A673 (cell line): ENCODE results near the gene NOTCH4. TPM values are rescaled to one million over a fixed set of nuclear protein-coding genes. Genes with fewer than 3 reads are reported as not detected.

ENCODE experiments used
- BruUV-seq: library from RNA; stranded (reverse); fragments of 400-500 nt; replicated peaks from 2 replicates; lab custom pipeline; 2021; lab: Mats Ljungman, UMichigan
- CTCF ChIA-PET: fragments of 300-600 bp; sonication (Branson Sonifier 250); formaldehyde crosslinking; loops from one replicate; lab custom pipeline; 2022; ENCODE audit warnings: antibody characterized with exemption; lab: Charles Lee
- POLR2A ChIA-PET: fragments of 300-600 bp; sonication (Branson Sonifier 250); formaldehyde crosslinking; loops from one replicate; lab custom pipeline; 2022; ENCODE audit warnings: antibody characterized with exemption; ENCODE audit not compliant: low non-redundant PET; lab: Charles Lee
- DNase-seq: peaks from one replicate; pipeline ENCODE4 v3.0.0-alpha.2; 2015; ENCODE audit warnings: low spot score
- H3K27ac ChIP-seq: fragments of 200-600 bp; sonication (generic); 2 replicates; pipeline ENCODE4 v1.5.1; 2016; ENCODE audit warnings: mixed run types, low read depth, mild to moderate bottlenecking, mixed read lengths, antibody characterized with exemption, low read length; ENCODE audit not compliant: poor library complexity, severe bottlenecking
- H3K27me3 ChIP-seq: fragments of 200-600 bp; sonication (generic); replicated peaks from 2 replicates; pipeline ENCODE4 v1.6.1; 2017; ENCODE audit warnings: mixed run types, low read depth, mild to moderate bottlenecking, mixed read lengths, antibody characterized with exemption, low read length; ENCODE audit not compliant: insufficient read depth, poor library complexity
- H3K36me3 ChIP-seq: fragments of 200-600 bp; sonication (generic); 2 replicates; pipeline ENCODE4 v1.6.1; 2016; ENCODE audit warnings: mixed run types, mild to moderate bottlenecking, mixed read lengths, antibody characterized with exemption, low read length; ENCODE audit not compliant: insufficient read depth, poor library complexity, severe bottlenecking
- H3K4me1 ChIP-seq: fragments of 200-600 bp; sonication (generic); 2 replicates; pipeline ENCODE4 v1.6.1; 2017; ENCODE audit warnings: mixed run types, mild to moderate bottlenecking, mixed read lengths, antibody characterized with exemption, low read length; ENCODE audit not compliant: insufficient read depth, poor library complexity, severe bottlenecking
- H3K4me3 ChIP-seq: fragments of 200-600 bp; sonication (generic); 2 replicates; pipeline ENCODE4 v1.5.1; 2016; ENCODE audit warnings: low read depth, mixed run types, mild to moderate bottlenecking, mixed read lengths, low read length; ENCODE audit not compliant: poor library complexity, severe bottlenecking
- H3K9me3 ChIP-seq: fragments of 200-600 bp; sonication (generic); 2 replicates; pipeline ENCODE4 v1.6.1; 2016; ENCODE audit warnings: mixed run types, low read depth, mild to moderate bottlenecking, mixed read lengths, antibody characterized with exemption, low read length; ENCODE audit not compliant: poor library complexity, severe bottlenecking
- EZH2 ChIP-seq: fragments of 200-600 bp; sonication (generic); IDR thresholded peaks from 2 replicates; pipeline ENCODE4 v1.6.1; 2017; ENCODE audit warnings: borderline replicate concordance, low read depth, mild to moderate bottlenecking, mixed read lengths, antibody characterized with exemption, low read length; ENCODE audit not compliant: poor library complexity, severe bottlenecking
- intact Hi-C: fragments of 100-400 bp; cut with micrococcal nuclease; formaldehyde crosslinking; loops from one replicate; pipeline ENCODE4 v1.10.0; 2022; ENCODE audit not compliant: unreplicated experiment
- total RNA-seq: library from RNA; stranded (reverse); gene quantifications from 2 replicates; pipeline ENCODE4 v1.2.3, GENCODE V29; 2021
- TF ChIP-seq, protein P1 (sequence below): fragments of 300-800, 200-600 bp; sonication (generic); conservative IDR thresholded peaks from 2 replicates; pipeline ENCODE4 v1.5.1; 2017; ENCODE audit warnings: low read depth, mild to moderate bottlenecking, antibody characterized with exemption, low read length, moderate library complexity, mixed read lengths

NOTCH4 gene
- total RNA-seq, 1 experiment from 2014 or later, result 2.4 TPM

GRCh38 chr6:32190054-32190851 lies 33.6 kb downstream of the NOTCH4 start, which contains the start of gene PBX2:
Gene PBX2 (minus strand): TSS chr6:32190202. CDS start chr6:32189915, 287 bp downstream.
- peak; percentile 94 for DNase-seq
- BruUV-seq, result TSS peak; percentile 95
- Histone ChIP-seq H3K27ac (peak within 1 kb of the TSS; percentile 94), H3K4me3 (peak within 1 kb of the TSS; percentile 69), H3K4me1 (peaks cover 28% of the 10 kb centered on the region), H3K36me3 (peaks cover 20% of the 10 kb centered on the region), H3K9me3 (no peaks in the 10 kb centered on the region), H3K27me3 (no peaks in the 10 kb centered on the region)
- POLR2A ChIA-PET, result no interaction called here
- CTCF ChIA-PET, result interaction anchor here (0.5 to 0.9 kb wide), 3 partner anchors 26 to 1058 kb away, joined by 3 read pairs; partner anchors contain the start of genes ATF6B and EGFL8
- intact Hi-C loops, result no loop called here
- TF ChIP-seq, protein P1, sequence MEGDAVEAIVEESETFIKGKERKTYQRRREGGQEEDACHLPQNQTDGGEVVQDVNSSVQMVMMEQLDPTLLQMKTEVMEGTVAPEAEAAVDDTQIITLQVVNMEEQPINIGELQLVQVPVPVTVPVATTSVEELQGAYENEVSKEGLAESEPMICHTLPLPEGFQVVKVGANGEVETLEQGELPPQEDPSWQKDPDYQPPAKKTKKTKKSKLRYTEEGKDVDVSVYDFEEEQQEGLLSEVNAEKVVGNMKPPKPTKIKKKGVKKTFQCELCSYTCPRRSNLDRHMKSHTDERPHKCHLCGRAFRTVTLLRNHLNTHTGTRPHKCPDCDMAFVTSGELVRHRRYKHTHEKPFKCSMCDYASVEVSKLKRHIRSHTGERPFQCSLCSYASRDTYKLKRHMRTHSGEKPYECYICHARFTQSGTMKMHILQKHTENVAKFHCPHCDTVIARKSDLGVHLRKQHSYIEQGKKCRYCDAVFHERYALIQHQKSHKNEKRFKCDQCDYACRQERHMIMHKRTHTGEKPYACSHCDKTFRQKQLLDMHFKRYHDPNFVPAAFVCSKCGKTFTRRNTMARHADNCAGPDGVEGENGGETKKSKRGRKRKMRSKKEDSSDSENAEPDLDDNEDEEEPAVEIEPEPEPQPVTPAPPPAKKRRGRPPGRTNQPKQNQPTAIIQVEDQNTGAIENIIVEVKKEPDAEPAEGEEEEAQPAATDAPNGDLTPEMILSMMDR, result no peak
- TF ChIP-seq EZH2, result no peak

DNA sequence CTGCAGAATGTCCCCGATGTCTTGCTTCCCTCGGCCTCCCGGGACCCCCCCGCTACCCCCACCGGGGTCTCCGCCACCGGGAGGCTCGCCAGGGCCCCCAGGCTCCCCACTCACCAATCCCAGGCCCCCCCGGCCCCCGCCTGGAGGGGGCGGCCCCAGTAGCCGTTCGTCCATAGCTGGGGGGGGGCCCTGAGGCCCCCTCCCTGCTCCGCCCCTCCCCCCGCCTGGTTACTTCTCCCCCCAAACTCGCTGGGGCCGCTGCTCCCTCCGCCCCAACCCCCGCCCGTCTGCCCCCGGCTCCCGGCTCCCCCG lies 34.2 kb downstream of the NOTCH4 start:
- Histone ChIP-seq H3K4me3 (peak overlapping the region; percentile 69), H3K27me3 (no peaks in the 10 kb centered on the region), H3K27ac (peak overlapping the region; percentile 94), H3K36me3 (peaks cover 20% of the 10 kb centered on the region), H3K4me1 (peaks cover 23% of the 10 kb centered on the region), H3K9me3 (no peaks in the 10 kb centered on the region)
- intact Hi-C loops, result no loop called here
- ChIA-PET POLR2A (no interaction called here), CTCF (no interaction called here)
- TF ChIP-seq, protein P1, result no peak
- TF ChIP-seq EZH2, result no peak
- DNase-seq, result no peak
- BruUV-seq, result no TSS peak

- ChIA-PET POLR2A (no interaction called here), CTCF (no interaction called here)
- Histone ChIP-seq H3K36me3 (peaks cover 22% of the 10 kb centered on the region), H3K27me3 (no peaks in the 10 kb centered on the region), H3K4me1 (peaks cover 20% of the 10 kb centered on the region), H3K9me3 (no peaks in the 10 kb centered on the region), H3K4me3 (peak overlapping the region; percentile 69), H3K27ac (peak overlapping the region; percentile 94)
- TF ChIP-seq EZH2, result no peak
- TF ChIP-seq, protein P1, result no peak
- no TSS peak for BruUV-seq
- DNase-seq, result no peak
- intact Hi-C loops, result no loop called here
These were observed 34.7 kb downstream of the NOTCH4 start for GRCh38 chr6:32189069-32189741.
